ENCODE results near the gene IRS4. TPM values are rescaled to one million over a fixed set of nuclear protein-coding genes. Genes with fewer than 3 reads are reported as not detected.

Gene IRS4
- total and polyA plus RNA-seq, 2 of the 8 experiments (the other 6 are each of a cell fraction or from before 2014, with no cell fraction given) = 3.8 to 14.1 TPM

DNA sequence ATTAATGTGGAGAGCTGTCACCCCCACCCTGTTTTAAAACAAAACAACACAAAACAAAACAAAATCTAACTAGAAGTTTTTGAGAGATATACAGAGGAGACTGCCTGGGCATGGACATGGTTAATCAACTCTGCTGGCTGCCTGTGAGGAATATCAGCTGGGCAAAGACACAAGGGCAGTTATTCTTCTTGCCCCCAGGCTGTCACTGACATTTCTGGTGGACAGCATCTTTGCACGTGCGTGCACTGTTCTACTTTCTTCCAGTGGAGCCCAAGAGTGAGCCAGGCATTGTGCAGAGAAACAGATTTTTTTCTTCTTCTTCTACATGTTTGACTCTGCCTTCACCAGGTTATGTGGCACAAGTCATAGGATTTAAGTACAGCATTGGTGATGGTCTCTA is 13.8 kb downstream of the IRS4 start:
- WGBS, 2 experiments (ENCODE audit: extremely low coverage in 1 of 2, insufficient coverage in 1 of 2, insufficient read length in 1 of 2, insufficient replicate concordance in 2 of 2, low coverage in 1 of 2, low lambda C conversion rate in 2 of 2, missing lambda C conversion rate in 1 of 2) = 94% methylated on average over 2 of the region's 2 CpGs; no CpG with 5 or more reads in 1 of the 2 experiments
- no peak overlapping the region for H3K56ac ChIP-seq (replicated peaks; ENCODE audit: insufficient read length, low read depth, low read length)

More for the DNA sequence above, 13.8 kb downstream of the IRS4 start:
- Histone ChIP-seq H3K23me2 (ENCODE audit: low read depth, low read length) (no peaks in the 10 kb centered on the region), H3K4me1 (replicated peaks in 1 of 4; ENCODE audit: control insufficient read depth in 3 of 4, insufficient read depth in 4 of 4, low read length in 3 of 4) (peaks cover 2 to 5% (median 4%) of the 10 kb centered on the region in 4 experiments; a peak in 4 of 7 replicates), H3K79me2 (ENCODE audit: control insufficient read depth in 1 of 2, insufficient read depth in 2 of 2, low read length in 2 of 2) (no peaks in the 10 kb centered on the region), H2AFZ (ENCODE audit: low read length) (no peak overlapping the region), H3K9me3 (ENCODE audit: insufficient read depth in 2 of 2, low read depth in 1 of 2, low read length in 1 of 2) (no peaks in the 10 kb centered on the region), H4K20me1 (replicated peaks in 1 of 2; ENCODE audit: control insufficient read depth in 1 of 2, insufficient read depth in 2 of 2, low read length in 2 of 2) (no peaks in the 10 kb centered on the region), H3K18ac (ENCODE audit: extremely low read depth, low read length) (no peak overlapping the region), H2BK12ac (ENCODE audit: low read depth, low read length) (no peak overlapping the region), H2BK20ac (ENCODE audit: low read length) (no peak overlapping the region), H3K9ac (replicated peaks in 1 of 4; ENCODE audit: extremely low read depth in 1 of 4, low read depth in 3 of 4, low read length in 3 of 4) (no peak overlapping the region), H2BK120ac (replicated peaks; ENCODE audit: low read depth, low read length) (no peak overlapping the region), H2BK5ac (ENCODE audit: low read depth, low read length) (no peak overlapping the region), H4K91ac (replicated peaks; ENCODE audit: insufficient read length, low read length) (no peak overlapping the region), H3K23ac (ENCODE audit: insufficient read length) (no peak overlapping the region), H3K27ac (ENCODE audit: low read depth, low read length) (no peak overlapping the region), H3K14ac (ENCODE audit: insufficient read length) (no peak overlapping the region), H3K36me3 (ENCODE audit: control insufficient read depth in 2 of 4, insufficient read depth in 4 of 4, low read length in 3 of 4) (peaks cover 0 to 2% (median 0%) of the 10 kb centered on the region in 4 experiments; a peak in 1 of 8 replicates), H4K5ac (ENCODE audit: insufficient read length, low read depth, low read length) (no peak overlapping the region), H3K4me3 (ENCODE audit: extremely low read depth in 1 of 4, insufficient read depth in 2 of 4, low read depth in 3 of 4, low read length in 4 of 4) (no peak overlapping the region), H2BK15ac (ENCODE audit: low read length) (no peak overlapping the region), H3K4ac (replicated peaks; ENCODE audit: insufficient read length, low read depth, low read length) (no peak overlapping the region), H4K8ac (ENCODE audit: extremely low read depth, insufficient read depth, low read length) (no peak overlapping the region), H2AK5ac (ENCODE audit: low read depth, low read length) (no peak overlapping the region), H3K4me2 (ENCODE audit: insufficient read depth in 1 of 2, low read depth in 2 of 2, low read length in 2 of 2) (no peak overlapping the region), H3K79me1 (ENCODE audit: low read depth, low read length) (no peaks in the 10 kb centered on the region), H3K27me3 (replicated peaks in 1 of 4; ENCODE audit: control insufficient read depth in 3 of 4, extremely low read depth in 1 of 4, insufficient read depth in 3 of 4, low read length in 3 of 4) (no peaks in the 10 kb centered on the region)
- ChIA-PET POLR2A (ENCODE audit: partially characterized antibody) (no interaction called here), CTCF (ENCODE audit: partially characterized antibody) (interaction anchor here (0.8 kb wide), 1 partner anchor 12 kb away, joined by 3 read pairs; no protein-coding TSS in a partner anchor)
- FAIRE-seq (no peak), DNase-seq (ENCODE audit: low read depth in 1 of 2, low spot score in 2 of 2) (no peak)
- TF ChIP-seq EZH2 (IDR thresholded peaks at IDR 0.05; ENCODE audit: low read depth, low read length, severe bottlenecking) (no peak), RBBP5 (IDR thresholded peaks at IDR 0.05; ENCODE audit: borderline replicate concordance, low read depth, low read length) (no peak), BACH1 (IDR thresholded peaks at IDR 0.05; ENCODE audit: low read length) (no peak), FOSL1 (IDR thresholded peaks at IDR 0.05; ENCODE audit: insufficient read depth, low read depth, low read length) (no peak), TAF7 (optimal IDR thresholded peaks at IDR 0.05; ENCODE audit: borderline replicate concordance, low read depth, low read length) (no peak), TAF1 (IDR thresholded peaks at IDR 0.05; ENCODE audit: low read depth, low read length) (no peak), SRF (IDR thresholded peaks at IDR 0.05; ENCODE audit: low read depth, low read length) (no peak)

Data from H1 (cell line).